Pons (tissue), 1 donor: ENCODE measurements around the gene ERMAP.

Source experiments
- DNase-seq: peaks from one replicate; pipeline ENCODE4 v3.0.0-alpha.2; 2016; ENCODE audit warnings: low spot score

Gene ERMAP

GRCh38 chr1:42873670-42874069 lies 56.7 kb downstream of the ERMAP start:
- no peak for DNase-seq

- no peak for DNase-seq
Observed at GRCh38 chr1:42876009-42876408, 59.1 kb downstream of the ERMAP start.

GRCh38 chr1:42877380-42877779 lies 60.5 kb downstream of the ERMAP start:
- no peak for DNase-seq

GRCh38 chr1:42880384-42880783 lies 63.5 kb downstream of the ERMAP start:
- DNase-seq = no peak

- DNase-seq = no peak
Observed at GRCh38 chr1:42886046-42886739, 69.3 kb downstream of the ERMAP start.

- no peak for DNase-seq
Observed at GRCh38 chr1:42886800-42887199, 69.9 kb downstream of the ERMAP start.

- no peak for DNase-seq
Observed at GRCh38 chr1:42887366-42887765, 70.4 kb downstream of the ERMAP start.

- DNase-seq = no peak
Observed at GRCh38 chr1:42888013-42888633, 71.2 kb downstream of the ERMAP start.

GRCh38 chr1:42889264-42889663 lies 72.3 kb downstream of the ERMAP start:
- DNase-seq = no peak

GRCh38 chr1:42891465-42892138 lies 74.7 kb downstream of the ERMAP start:
- DNase-seq = peak; percentile 46
